Heart left ventricle (tissue), 13 donors: ENCODE results near the gene AGAP2.
"Not testable (repeated sequence)": the region's sequence is repeated elsewhere in the genome, so short reads cannot be mapped to it uniquely, and the experiment has no call there.

Experiments used
- CTCF ChIP-seq, 12 donors: fragments of 200-600 bp; sonication (generic) in 4 of 12; IDR thresholded peaks; one replicate each; pipeline versions ENCODE4 v1.5.0 to v1.8.0; 2018 to 2022; ENCODE audit warnings: antibody characterized with exemption in 12 of 12, mild to moderate bottlenecking in 5 of 12
- POLR2A ChIP-seq, 2 donors: fragments of 450-650 bp; IDR thresholded peaks; one replicate each; pipeline ENCODE4 v1.6.1; 2017; ENCODE audit warnings: antibody characterized with exemption in 2 of 2, mild to moderate bottlenecking in 2 of 2, moderate library complexity in 2 of 2
- donor health status: ischemic (EF 13 %, LVEDD 7.1; RV severe dilation, severe dysfunction).
- donor health status: DM: no; HTN: yes; CAD: no.
- donor health status: DM: no; HTN: no; CAD: no.
- donor health status: ischemic (EF 25% LVEDD 6.9; RV normal size, moderate dysfunction).
- donor health status: ischemic (EF 25% LVEDD 5.7; RV mildly dilated, moderate dysfunction).
- donor health status: ischemic (EF 35%, LVEDD 5.7; RV mildly dilated, moderate dysfunction).
- donor health status: nonischemic (EF 11% LVEDD 7.7; RV severe dilation, severe dysfunction).
- donor health status: DM: yes; HTN: yes; CAD: no.
- donor health status: PGD.
- donor health status: ischemic (EF 29% LVEDD 5.4; RV normal size, mild dysfunction).
- donor health status: nonischemic (EF 23%, LVEDD 6.1; RV moderate dilation, normal function).

DNA sequence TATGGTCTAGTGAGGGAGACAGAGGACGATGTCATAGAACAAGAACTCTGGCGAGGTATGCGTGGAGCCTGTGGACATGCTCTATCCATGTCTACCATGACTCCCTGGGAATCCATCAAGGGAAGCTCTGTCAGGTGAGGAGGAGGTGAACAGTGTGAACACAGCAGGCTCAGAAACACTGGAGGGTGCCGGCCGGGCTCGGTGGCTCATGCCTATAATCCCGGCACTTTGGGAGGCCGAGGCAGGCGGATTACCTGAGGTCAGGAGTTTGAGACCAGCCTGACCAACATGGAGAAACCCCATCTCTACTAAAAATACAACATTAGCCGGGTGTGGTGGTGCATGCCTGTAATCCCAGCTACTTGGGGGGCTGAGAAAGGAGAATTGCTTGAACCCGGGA lies 36.1 kb upstream of the AGAP2 start:
- TF ChIP-seq POLR2A, CTCF (IDR thresholded peaks at IDR 0.05): not testable (repeated sequence)
